HG03432 (cell line): ENCODE results near the gene SLC1A3.

Experiments
- ATAC-seq: cut with Tn5 transposase; IDR thresholded peaks from one replicate; pipeline ENCODE4 v1.9.1; 2021; ENCODE audit warnings: mild to moderate bottlenecking, moderate library complexity; ENCODE audit not compliant: unreplicated experiment

The SLC1A3 gene

DNA sequence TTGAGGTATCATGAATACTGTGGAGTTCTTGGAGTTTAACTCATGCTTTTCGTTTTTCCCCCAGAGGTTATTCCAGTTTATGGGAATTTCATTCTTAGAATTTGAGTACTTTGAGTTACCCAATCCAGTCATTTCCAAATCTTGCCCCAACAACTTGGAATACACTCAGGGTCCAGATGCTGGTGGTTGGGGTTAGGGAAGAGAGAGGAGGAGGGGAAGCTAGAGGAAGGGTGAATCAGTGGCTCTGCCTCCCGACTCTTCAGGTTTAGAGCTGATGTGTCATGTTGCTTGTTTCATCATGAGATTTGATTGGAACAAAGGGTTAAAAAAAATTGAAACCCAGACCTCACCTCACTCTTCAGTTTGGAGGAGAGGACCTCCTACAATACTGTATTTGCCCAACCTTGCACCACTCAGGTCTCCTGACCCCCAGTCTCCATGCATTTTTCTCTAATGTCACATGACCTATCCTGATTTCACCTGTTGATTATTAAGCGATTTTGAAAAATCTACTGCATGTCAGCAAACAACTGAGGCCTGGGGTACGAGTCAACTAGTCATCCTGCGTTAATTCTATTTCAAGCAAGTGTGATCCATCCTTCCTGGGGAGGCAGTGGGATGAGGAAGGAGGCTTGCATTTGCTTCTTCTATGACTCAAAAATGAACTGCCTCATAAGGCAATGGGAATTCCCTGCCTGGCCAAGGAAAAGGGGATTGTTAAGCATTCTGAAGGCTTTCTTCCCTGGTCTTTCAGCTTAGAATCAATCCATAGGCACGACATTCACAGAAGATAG is 6.2 kb upstream of the SLC1A3 start:
- no peak for ATAC-seq

DNA sequence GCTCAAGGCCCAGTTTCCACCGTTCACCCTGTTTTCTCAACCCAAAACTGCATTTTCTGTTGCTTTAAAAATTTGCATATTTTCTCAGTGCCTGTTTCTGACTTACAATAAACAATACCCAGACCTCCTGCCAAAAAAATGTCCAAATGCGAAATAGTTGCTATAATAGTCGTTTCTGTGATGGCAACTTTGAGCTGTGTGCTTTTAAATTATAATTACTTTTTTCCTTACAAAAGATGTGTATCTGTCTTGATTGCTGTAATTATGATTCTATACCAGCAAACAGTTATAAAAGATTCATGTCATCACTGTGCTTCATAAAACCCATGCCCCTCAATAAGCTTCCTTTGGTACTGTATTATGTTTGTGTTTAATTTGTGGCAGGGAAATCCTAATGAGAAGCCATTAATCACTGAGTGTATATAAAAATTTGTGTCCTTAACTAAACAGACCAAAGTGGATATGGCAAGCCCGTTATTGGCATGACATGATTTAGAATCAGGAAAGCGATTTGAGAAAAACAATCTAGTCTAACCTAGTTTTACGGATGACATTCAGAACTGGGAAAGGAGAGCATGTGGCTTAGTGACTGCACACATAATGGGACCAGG is 5.4 kb upstream of the SLC1A3 start:
- no peak for ATAC-seq

DNA sequence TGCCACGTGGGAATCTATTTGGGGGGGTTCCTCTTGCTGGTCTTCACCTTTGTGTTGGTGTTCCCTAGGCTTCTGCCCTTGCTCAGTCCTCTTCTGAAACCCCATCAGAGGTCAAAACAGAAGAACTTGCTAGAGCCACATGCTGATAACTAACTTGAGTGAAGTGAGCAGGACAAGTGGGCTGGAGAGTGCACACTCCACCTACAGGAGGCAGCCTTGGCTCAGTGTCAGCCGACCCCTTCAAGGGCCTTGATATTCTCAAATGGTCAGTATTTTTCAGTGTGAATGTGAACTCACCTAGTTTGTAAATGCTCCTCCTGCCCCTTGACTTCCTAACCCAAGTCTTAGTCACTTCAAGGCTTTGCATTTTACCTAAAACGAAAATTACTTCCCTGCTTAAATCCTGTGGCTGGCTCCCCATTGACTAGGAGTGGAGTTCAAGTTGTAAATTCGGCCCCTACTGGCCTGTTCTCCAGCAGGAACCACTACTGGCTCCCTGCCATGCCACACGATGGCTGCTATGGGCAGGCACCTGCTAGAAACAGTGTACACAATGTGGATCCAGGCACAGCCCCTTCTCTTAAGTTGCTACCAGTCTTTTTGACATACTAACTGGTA is 3.6 kb upstream of the SLC1A3 start:
- ATAC-seq, result no peak

- no peak for ATAC-seq
These were observed 1.2 kb upstream of the SLC1A3 start for GRCh38 chr5:36605241-36605640.

GRCh38 chr5:36606036-36606427 is 374 bp upstream of the SLC1A3 start:
- no peak for ATAC-seq

- ATAC-seq, result no peak
These were observed 737 bp downstream of the SLC1A3 start for GRCh38 chr5:36607114-36607571.

GRCh38 chr5:36607838-36608783 is 1.7 kb downstream of the SLC1A3 start:
- no peak for ATAC-seq

DNA sequence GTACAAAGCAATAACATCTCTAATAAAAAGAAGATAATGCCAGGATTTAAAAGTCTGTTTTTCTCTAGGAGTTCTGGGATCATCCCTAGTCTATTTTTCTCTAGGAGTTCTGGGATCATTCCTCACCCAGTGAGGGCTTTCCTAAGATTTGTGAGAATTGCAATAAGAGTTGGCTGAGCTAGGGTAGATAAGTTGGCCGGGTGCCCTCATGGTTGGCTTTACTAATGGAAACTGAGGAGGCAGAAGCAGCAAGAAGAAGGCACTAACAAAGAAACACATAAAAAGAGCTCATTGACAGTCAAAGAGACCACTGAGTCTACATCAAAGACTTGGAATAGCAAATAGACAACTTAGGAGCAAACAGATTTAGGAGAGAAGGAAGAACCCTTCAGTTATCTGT is 4.2 kb downstream of the SLC1A3 start:
- no peak for ATAC-seq

DNA sequence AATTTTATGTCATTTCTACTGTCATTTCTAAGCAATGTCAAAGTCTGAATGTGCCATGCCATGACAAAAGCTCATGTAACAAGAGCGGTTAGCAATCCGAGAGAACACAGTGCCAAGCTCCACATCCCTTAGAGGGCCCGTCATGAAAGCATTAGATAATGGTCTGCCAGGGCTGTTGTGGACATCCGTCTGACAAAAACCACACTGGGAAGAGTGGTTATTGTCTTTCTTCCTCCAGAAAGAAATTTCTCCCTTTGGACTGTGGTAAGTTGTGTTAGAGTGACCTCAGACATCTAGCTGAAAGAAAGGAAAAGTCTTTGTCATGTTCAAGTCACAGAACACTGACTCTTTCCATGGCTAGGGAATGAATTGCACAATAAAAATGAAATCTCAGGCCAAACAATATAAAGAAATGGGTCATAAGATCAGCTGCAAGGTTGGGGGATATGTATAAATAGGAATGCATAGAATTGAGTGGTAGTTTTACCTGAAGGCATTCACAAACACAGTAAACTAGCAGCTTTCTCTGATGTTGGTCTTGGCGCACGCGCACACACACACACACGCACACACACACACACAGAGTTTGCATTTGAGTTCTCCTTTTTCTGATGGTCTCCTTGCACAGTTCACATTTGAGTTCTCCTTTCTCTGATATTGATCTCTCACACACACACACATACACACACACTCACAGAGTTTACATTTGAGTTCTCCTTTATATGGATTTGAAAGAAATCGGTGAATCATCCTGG is 5.3 kb downstream of the SLC1A3 start:
- ATAC-seq, result no peak

- no peak for ATAC-seq
These were observed 6.8 kb downstream of the SLC1A3 start for GRCh38 chr5:36613241-36613640.

DNA sequence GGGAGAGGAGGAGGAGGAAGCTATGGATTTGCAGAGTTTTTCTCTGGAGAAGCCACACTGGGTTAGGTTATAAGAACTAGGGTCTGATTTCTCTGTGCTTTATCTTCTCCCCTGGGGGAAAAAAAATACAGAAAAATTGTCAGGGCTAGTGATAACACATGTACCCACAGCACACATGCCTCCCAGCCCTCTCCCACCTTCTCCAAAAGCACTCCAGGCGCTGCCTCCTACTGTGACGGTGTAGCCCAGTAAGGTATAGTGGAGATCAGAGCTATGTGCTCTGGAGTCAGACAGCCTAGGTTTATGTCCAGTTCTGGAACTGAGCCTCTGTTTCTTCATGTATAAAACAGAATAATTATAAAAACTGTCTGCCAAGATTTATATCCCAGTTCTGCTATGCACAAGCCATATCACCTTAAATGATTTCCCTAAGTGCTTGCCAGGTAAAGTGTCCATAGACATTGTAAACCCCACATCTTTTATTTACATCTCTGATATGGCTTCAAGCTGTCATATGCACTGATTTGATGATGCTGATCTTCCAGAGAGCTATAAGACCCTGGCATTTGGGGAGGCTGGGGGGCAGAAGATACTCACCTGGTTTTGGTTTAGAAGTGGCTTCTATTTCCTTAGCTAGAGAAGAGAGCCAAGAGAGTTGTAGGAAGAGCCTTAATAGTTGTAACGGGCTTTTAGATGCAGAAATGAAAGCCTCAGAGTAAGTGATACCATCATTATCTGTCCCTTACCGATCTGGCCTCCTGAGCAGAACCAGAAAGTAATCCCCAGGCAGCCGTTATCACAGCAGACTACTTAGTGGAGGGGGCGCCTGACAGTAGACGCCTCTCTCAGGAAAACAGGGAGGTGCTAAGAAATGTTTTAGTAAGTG is 7.6 kb downstream of the SLC1A3 start:
- no peak for ATAC-seq

DNA sequence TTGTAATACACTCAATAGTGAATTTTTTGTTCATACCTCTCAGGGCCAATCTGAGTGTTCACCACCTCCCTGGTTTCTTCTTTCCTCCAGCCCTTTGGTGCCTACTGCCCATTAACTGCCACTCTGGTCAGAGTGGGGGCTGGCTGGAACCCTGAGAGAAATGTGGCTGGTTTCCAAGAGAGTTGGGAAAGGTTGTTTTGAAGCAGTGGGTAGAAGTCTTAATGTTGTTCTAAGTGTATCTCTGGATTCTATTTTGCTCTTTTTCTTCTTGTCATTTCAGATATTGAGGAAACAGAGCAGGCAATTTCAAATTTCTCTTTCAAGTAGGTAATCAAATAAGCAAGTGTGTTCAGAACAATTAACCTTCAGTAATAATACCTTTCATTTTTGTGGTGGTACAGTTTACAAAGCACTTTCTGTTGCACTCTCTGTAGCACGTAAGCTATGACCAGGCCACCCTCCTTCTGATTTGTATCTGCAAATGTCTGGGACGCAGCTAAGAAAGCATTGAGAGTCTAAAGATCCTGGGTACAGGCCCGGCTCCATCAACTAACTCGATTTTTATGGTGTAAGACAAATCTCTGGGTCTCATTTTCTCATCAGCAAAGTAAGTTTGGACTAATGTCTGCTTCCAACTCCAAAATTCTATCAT is 8.4 kb downstream of the SLC1A3 start:
- no peak for ATAC-seq

GRCh38 chr5:36619012-36619635 is 12.7 kb downstream of the SLC1A3 start:
- no peak for ATAC-seq

- no peak for ATAC-seq
These were observed 15.6 kb downstream of the SLC1A3 start for GRCh38 chr5:36621985-36622384.

- no peak for ATAC-seq
These were observed 17.4 kb downstream of the SLC1A3 start for GRCh38 chr5:36623832-36624231.

- no peak for ATAC-seq
These were observed 17.9 kb downstream of the SLC1A3 start for GRCh38 chr5:36624277-36624676.

DNA sequence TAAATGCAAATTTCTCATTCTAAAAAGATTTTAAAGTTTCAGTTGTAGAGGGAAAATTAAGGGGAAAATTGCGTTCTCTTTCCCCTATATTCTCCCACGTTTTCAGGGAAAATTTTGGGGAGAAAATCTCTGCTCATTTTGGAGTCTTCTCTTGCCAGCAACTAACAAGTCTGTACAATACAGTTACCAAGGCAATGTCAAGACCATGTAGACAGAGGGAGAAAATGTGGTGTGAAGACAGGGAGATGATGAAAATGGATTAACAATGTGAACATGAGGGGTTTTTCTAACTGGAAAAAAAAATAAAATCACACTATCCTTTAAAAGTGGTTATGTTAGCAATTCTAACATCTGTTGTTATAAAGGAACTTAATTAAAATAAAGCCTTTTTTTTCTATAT is 22.3 kb downstream of the SLC1A3 start:
- ATAC-seq, result no peak

- no peak for ATAC-seq
These were observed 23.3 kb downstream of the SLC1A3 start for GRCh38 chr5:36629729-36630128.
